ENCODE results near the gene WIPF2. TPM values are rescaled to one million over a fixed set of nuclear protein-coding genes. Genes with fewer than 3 reads are reported as not detected.

The WIPF2 gene
- polyA plus RNA-seq, 2 of the 4 experiments (the other 2 are of a cell fraction) = 13.8 to 21.5 TPM

GRCh38 chr17:40178660-40179059 is 40.4 kb upstream of the WIPF2 start:
- no peak overlapping the region for H3K27ac ChIP-seq
- no peaks in the 10 kb centered on the region for H3K9me3 ChIP-seq
- peaks cover 26% of the 10 kb centered on the region for H3K4me1 ChIP-seq
- H3K4me2 ChIP-seq = no peak overlapping the region
- DNase-seq (ENCODE audit: low read depth in 1 of 2, low spot score in 1 of 2) = no peak
- no peak for ATAC-seq
- no peak for FAIRE-seq
- 95% methylated on average over 7 of the region's 7 CpGs for WGBS (ENCODE audit: missing lambda C conversion rate)
- CTCF ChIA-PET = interaction anchor here (1.1 to 16.5 kb wide), 10 partner anchors 8 to 163 kb away, joined by 3 to 195 read pairs (median 8); partner anchors contain the start of genes CSF3 and WIPF2
- H3K4me3 ChIP-seq = no peak overlapping the region
- POLR2A ChIA-PET = no interaction called here
- TF ChIP-seq REST (IDR thresholded peaks at IDR 0.05) (no peak), PBX3 (IDR thresholded peaks at IDR 0.05) (no peak), HMGXB4 (CRISPR knock-in tag; IDR thresholded peaks at IDR 0.05; ENCODE audit: borderline replicate concordance) (no peak), ESRRA (IDR thresholded peaks at IDR 0.05; ENCODE audit: borderline replicate concordance, low read length) (no peak), CBX2 (IDR thresholded peaks at IDR 0.05; ENCODE audit: borderline replicate concordance, low read depth) (no peak), ZFP36 (IDR thresholded peaks at IDR 0.05; ENCODE audit: borderline replicate concordance, partially characterized antibody) (no peak), KDM5A (IDR thresholded peaks at IDR 0.05) (no peak), NFE2L2 (conservative IDR thresholded peaks at IDR 0.05; ENCODE audit: low read length) (no peak), HES2 (IDR thresholded peaks at IDR 0.05) (no peak), POLR2A (IDR thresholded peaks at IDR 0.05; ENCODE audit: low read length) (no peak), RCOR1 (IDR thresholded peaks at IDR 0.05; ENCODE audit: low read depth, low read length) (no peak), KDM1A (IDR thresholded peaks at IDR 0.05; ENCODE audit: low read depth) (no peak), MAFK (IDR thresholded peaks at IDR 0.05; ENCODE audit: partially characterized antibody) (no peak), JUN (IDR thresholded peaks at IDR 0.05) (no peak), POLR2AphosphoS2 (conservative IDR thresholded peaks at IDR 0.05; ENCODE audit: low read length) (no peak), ATOH8 (CRISPR knock-in tag; IDR thresholded peaks at IDR 0.05; ENCODE audit: low read depth) (no peak)

GRCh38 chr17:40179923-40180659 is 39.0 kb upstream of the WIPF2 start:
- CTCF ChIA-PET = interaction anchor here (0.8 to 16.5 kb wide), 16 partner anchors 9 to 178 kb away, joined by 3 to 195 read pairs (median 4); partner anchors contain the start of genes CSF3 and WIPF2
- ATAC-seq (peak; percentile 61 to 66), DNase-seq (ENCODE audit: low read depth in 1 of 2, low spot score in 1 of 2) (peak in 1 of 2 experiments; percentile 78), FAIRE-seq (no peak)
- Histone ChIP-seq H3K4me3 (no peak overlapping the region), H3K4me1 (peaks cover 30% of the 10 kb centered on the region), H3K9me3 (no peaks in the 10 kb centered on the region), H3K4me2 (peak overlapping the region; percentile 5; the same call in 2 of the 3 replicates), H3K27ac (peak overlapping the region in 1 of 2 experiments; percentile 47; a peak in 3 of 6 replicates)
- POLR2A ChIA-PET = interaction anchor here (0.7 to 1.0 kb wide), 3 partner anchors 11 to 38 kb away, joined by 3 read pairs; no protein-coding TSS in a partner anchor
- TF ChIP-seq HEYL (CRISPR knock-in tag; IDR thresholded peaks at IDR 0.05) (no peak), FOSL2 (IDR thresholded peaks at IDR 0.05) (no peak), FOSL2 (CRISPR knock-in tag; IDR thresholded peaks at IDR 0.05) (0 out of 2 replicates have a peak, but pooled peaks have one; percentile 19), HOXB5 (CRISPR knock-in tag; IDR thresholded peaks at IDR 0.05) (no peak)
- 32% methylated on average over 6 of the region's 6 CpGs for WGBS (ENCODE audit: missing lambda C conversion rate)
